GM21529 (cell line): ENCODE results near the gene MAPK1.
A peak's percentile ranks its signal among the peaks of the same experiment; 100 is the strongest.
"Not testable (repeated sequence)": the region's sequence is repeated elsewhere in the genome, so short reads cannot be mapped to it uniquely, and the experiment has no call there.

Experiments used
- ATAC-seq: cut with Tn5 transposase; IDR thresholded peaks from one replicate; pipeline ENCODE4 v1.9.1; 2021; ENCODE audit not compliant: unreplicated experiment

MAPK1 gene

GRCh38 chr22:21867528-21868266 is at the start of gene MAPK1:
Gene MAPK1, minus strand, starts transcription at chr22:21867645. Its CDS starts 205 bp downstream, at chr22:21867440.
- peak; percentile 83 for ATAC-seq

GRCh38 chr22:21916309-21916918 is 49.0 kb upstream of the MAPK1 start:
- ATAC-seq = no peak

- ATAC-seq = no peak
Observed at GRCh38 chr22:21915624-21916308, 48.3 kb upstream of the MAPK1 start.

DNA sequence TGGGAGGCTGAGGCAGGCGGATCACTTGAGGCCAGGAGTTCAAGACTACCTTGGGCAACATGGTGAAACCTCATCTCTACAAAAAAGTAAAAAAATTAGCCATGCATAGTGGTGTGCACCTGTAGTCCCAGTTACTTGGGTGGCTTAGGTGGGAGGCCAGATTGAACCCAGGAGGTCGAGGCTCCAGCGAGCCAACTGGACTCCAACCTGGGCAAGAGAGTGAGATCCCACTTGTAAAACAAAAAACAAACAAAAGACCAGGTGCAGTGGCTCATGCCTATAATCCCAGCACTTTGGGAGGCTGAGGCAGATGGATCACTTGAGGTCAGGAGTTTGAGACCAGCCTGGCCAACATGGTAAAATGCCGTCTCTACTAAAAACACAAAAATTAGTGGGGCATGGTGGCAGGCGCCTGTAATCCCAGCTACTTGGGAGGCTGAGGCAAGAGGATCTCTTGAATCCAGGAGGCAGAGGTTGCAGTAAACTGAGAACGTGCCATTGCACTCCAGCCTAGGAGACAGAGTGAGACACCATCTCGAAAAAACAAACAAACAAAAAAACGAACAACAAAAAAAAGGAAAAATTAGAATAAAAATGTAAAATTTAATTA is 46.7 kb upstream of the MAPK1 start:
- ATAC-seq = not testable (repeated sequence)

DNA sequence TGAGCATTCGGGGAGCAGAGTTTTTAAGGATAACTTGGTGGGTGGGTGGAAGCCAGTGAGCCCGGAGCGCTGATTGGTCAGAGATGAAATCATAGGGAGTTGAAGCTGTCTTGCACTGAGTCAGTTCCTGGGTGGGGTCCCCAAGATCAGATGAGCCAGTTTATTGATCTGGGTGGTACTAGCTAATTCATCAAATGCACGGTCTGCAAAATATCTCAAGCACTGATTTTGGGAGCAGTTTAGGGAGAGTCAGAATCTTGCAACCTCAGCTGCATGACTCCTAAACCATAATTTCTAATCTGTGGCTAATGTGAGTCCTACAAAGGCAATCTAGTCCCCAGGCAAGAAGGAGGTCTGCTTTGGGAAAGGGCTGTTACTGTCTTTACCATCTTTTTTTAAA is 42.9 kb upstream of the MAPK1 start:
- ATAC-seq = not testable (repeated sequence)

- ATAC-seq = no peak
Observed at GRCh38 chr22:21909871-21910270, 42.4 kb upstream of the MAPK1 start.

DNA sequence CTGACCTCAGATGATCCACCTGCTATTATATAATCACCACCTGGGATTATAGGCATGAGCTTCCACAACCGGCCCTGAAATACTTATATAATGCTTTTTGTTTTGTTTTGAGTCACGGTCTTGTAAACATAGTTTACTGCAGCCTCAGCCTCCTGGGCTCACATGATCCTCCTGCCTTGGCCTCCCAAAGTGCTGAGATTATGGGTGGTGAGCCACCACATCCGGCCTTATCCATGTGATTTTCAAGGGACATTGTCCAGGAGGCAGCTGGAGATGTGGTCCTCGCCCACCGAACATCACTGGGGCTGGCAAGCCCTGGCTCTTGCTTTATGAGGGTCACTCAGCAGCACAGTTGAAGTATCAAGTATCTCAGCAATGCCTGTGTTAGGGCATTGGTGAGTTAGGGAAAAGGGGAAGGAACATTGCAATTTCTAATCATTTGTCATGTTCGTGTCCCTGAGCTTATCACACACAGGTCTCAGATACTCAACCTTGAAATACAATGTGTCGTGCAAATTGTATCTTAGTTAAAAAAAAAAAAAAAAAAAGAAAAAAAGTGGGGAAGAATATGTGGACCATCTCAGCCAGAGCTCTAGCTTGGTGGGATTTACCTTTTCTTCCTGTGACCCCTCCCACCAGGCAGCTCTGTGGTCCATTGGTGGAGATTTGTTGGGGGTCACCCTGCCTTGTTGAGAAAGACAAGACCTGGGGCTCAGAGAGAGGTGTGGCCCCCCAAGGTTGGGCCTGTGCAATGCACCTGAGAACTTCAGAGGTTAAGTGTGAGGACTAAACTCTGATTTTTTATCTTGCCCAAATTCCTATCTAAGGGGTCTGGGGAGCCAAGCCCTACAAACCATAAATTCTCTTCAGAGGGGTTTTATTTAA is 40.4 kb upstream of the MAPK1 start:
- ATAC-seq = no peak

- not testable (repeated sequence) for ATAC-seq
Observed at GRCh38 chr22:21905234-21905633, 37.8 kb upstream of the MAPK1 start.

DNA sequence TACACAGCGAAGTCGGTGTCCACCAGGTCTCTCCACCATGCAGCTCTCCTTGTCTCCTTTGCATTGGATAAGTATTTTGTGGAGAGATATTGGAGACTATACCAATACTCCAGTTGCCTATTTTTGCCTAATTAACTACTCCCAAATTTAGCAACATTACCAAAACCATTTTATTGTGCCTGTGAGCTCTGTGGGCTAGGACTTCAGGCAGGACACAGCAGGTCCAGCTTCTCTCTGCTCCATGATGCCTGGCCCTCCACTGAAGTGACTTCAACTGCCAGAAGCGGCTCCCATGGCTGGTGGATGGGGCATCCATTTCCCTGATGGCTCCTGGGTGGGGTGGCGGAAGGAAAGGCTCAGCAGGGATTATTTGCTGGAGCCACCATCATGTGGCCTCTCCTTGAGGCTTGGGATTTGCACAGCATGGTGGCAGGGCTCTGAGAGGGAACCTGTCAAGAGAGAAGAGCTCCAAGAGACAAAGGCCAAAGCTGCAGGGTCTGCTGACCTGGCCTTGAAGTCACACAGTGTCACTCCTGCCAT is 36.9 kb upstream of the MAPK1 start:
- no peak for ATAC-seq

GRCh38 chr22:21903283-21903682 is 35.8 kb upstream of the MAPK1 start:
- no peak for ATAC-seq

DNA sequence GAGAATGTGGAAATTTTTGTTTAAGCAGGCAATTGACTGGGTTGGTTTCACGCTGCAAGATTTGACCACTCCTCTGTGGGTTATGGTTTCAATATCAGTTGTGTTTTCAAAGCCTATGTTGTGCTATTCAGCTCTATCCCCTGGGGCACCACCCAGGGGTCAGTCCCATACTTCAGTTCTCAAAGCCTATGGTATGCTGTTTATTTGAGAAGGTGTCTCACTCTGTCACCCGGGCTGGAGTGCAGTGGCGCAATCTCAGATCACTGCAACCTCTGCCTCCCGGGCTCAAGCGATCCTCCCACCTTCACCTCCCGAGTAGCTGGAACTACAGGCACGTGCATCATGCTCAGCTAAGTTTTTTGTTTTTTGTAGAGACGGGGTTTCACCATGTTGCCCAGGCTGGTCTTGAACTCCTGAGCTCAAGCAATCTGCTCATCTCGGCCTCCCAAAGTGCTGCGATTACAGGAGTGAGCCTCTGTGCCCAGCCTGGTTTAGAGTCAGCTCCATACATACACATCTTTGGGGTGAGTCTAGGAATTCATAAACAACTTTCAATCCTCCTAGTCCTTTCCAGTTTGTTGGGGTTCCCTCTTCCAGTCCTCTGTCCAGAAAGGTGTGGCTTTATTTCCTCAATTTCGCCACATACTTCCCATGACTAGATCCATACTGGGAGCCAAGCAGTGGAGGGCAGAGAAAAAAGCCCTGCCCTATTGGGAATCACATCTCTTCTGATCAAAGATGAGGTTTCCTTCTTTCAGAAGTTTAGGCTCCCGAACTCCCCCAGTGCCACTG is 35.0 kb upstream of the MAPK1 start:
- no peak for ATAC-seq

DNA sequence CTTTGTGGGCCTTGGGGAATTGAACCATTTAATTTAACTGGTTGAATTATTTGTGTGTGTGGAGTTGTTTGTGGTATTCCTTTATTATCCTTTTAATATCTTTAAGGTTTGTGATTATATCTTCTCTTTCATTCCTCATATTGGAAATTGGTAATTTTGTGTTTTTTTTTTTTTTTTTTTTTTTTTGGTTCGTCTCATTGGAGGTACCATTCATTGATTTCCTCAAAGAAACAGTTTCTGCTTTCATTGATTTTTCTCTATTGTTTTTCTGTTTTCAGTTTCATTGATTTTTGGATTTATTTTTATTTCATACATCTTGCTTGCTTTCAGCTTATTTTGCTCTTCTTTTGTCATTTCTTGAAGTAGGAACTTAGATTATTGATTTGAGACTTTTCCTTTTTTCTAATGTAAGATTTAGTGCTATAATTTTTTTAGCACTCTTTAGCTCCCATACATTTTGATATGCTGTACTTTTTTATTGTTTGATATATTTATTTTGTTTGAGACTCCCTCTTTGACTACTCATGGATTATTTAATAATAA is 31.0 kb upstream of the MAPK1 start:
- no peak for ATAC-seq

DNA sequence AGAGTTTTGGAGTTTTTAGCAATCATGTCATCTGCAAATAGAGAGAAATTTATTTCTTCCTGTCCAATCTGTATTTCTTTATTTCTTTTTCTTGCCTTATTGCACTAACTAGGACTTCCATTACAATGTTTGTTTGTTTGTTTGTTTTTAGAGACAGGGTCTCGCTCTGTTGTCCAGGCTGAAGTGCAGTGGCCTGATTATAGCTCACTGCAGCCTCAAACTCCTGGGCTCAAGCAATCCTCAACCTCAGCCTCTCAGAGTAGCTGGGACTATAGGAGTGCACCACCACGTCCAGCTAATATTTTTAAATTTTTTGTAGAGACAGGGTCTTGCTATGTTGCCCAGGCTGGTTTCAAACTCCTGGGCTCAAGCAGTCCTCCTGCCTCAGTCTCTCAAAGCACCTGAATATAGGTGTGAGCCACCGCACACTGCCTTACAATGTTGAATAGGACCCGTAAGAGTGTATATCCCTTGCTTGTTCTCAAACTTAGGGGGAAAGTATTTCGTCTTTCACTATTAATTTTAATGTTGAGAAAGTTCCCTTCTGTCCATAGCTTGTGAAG is 29.6 kb upstream of the MAPK1 start:
- ATAC-seq = no peak

DNA sequence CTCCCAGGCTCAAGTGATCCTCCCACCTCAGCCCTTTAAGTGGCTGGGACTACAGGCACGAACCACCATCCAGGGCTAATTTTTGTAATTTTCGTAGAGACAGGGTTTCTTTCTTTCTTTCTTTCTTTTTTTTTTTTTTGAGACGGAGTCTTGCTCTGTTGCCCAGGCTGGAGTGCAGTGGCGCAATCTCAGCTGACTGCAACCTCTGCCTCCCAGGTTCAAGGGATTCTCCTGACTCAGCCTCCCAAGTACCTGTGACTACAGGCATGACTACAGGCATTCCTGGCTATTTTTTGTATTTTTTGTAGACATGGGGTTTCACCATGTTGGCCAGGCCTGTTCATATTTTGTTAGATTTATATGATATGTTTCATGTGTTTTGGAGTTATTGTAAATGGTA is 28.8 kb upstream of the MAPK1 start:
- not testable (repeated sequence) for ATAC-seq

- no peak for ATAC-seq
Observed at GRCh38 chr22:21894799-21895198, 27.4 kb upstream of the MAPK1 start.

DNA sequence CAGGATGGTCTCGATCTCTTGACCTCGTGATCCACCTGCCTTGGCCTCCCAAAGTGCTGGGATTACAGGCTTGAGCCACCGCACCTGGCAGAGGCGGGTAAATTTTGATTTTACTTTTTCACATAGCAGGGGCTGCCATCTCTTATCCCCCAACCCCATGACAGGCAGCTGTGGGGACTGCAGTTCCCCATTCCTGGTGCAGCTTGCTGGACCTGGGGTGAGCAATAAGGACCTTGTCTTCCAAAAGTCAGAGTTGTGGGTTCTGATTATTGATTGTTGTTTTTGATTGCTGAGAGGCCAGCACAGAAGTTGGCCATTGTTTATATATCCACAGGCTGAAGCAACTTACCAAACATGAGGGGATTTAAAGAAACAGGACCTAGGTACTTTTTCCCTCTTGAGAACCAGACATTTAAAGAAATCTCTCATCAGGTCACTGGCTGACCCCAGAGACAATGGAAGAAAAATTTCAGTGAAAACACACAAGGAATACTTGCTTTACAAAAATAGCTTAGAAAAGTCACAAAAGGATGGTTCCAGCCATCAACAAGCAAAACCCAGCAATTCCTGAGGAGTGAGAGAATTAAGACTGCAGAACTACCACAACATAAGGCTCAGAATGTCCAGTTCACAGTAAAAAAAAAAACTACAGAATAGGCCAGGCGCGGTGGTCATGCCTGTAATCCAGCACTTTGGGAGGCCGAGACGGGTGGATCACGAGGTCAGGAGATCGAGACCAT is 22.0 kb upstream of the MAPK1 start:
- ATAC-seq = no peak

DNA sequence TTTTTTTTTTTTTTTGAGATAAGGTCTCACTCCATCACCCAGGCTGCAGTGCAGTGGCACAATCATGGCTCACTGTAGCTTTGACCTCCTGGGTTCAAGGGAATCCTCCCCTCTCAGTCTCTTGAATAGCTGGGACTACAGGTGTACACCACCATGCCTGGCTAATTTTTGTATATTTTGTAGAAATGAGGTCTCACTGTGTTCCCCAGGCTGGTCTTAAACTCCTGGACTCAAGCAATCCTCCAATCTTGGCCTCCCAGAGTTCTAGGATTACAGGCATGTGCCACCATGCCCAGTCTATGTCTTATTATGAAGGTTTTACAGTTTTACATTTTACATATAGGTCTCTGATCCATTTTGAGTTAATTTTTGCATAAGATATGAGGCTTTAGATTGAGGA is 20.4 kb upstream of the MAPK1 start:
- no peak for ATAC-seq

- not testable (repeated sequence) for ATAC-seq
Observed at GRCh38 chr22:21883930-21884329, 16.5 kb upstream of the MAPK1 start.
